Fibroblast of pulmonary artery (primary cell): ENCODE data around the gene DDHD1.
A peak's percentile ranks its signal among the peaks of the same experiment; 100 is the strongest.

Experiments used
- DNase-seq: peaks from one replicate; pipeline ENCODE4 v3.0.0-alpha.2; 2010; ENCODE audit warnings: low read depth
- H3K4me3 ChIP-seq: replicated peaks from 2 replicates; pipeline ENCODE4 v1.5.1; 2011; ENCODE audit warnings: low read depth, mild to moderate bottlenecking, control low read depth, low read length, moderate library complexity
- CTCF ChIP-seq: IDR thresholded peaks from 2 replicates; pipeline ENCODE4 v1.5.1; 2011; ENCODE audit warnings: mild to moderate bottlenecking, control low read depth, low read length, inconsistent platforms; ENCODE audit errors: missing control alignments

DDHD1 gene

GRCh38 chr14:52998376-52999015, 154.6 kb downstream of the DDHD1 start:
- H3K4me3 ChIP-seq: no peak overlapping the region
- no peak for TF ChIP-seq CTCF
- peak; percentile 93 for DNase-seq

GRCh38 chr14:52996493-52996892, 156.6 kb downstream of the DDHD1 start:
- no peak overlapping the region for H3K4me3 ChIP-seq
- DNase-seq: peak; percentile 17
- TF ChIP-seq CTCF: no peak

DNA sequence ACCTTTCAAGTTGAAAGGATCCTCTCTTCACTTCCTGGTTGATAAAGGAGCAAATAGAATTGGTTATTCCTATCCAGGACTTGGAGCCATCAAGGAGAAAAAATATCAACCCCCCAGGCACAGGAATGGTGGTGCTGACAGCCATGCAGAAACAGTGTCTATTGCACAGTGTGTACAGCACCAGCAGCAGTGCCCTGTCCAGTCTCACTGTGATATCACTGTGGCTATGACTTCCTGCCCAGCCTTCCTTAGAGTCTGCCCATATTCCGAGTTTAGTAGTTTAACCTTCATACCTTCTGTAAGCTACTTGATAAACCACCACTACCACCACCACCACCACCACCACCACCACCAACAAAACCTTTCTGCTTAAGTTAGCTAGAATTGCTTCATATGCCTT, 157.1 kb downstream of the DDHD1 start:
- no peak for DNase-seq
- no peak overlapping the region for H3K4me3 ChIP-seq
- no peak for TF ChIP-seq CTCF

GRCh38 chr14:52992236-52992870, 160.8 kb downstream of the DDHD1 start:
- peak; percentile 59 for DNase-seq
- no peak overlapping the region for H3K4me3 ChIP-seq
- no peak for TF ChIP-seq CTCF

DNA sequence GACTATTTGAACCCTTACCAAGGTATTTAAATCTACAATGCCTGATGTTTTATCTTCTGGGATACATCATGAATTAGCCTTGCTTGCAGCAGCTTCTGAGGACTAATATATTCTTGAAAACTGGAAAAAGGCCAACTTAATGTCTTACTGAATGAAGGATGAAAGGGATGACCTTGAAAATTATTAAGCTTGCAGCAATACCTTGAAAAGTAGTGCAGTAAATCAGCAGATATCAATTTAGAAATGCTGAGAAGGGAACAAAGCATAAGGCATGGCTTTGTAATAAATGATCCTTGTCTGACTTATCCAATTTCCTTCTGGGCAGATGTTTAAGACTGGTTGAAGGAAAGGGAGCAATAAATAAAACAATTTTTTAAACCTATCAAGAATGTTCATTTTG, 165.0 kb downstream of the DDHD1 start:
- H3K4me3 ChIP-seq: no peak overlapping the region
- no peak for TF ChIP-seq CTCF
- no peak for DNase-seq

- no peak for DNase-seq
- H3K4me3 ChIP-seq: no peak overlapping the region
- no peak for TF ChIP-seq CTCF
These were observed 165.6 kb downstream of the DDHD1 start for GRCh38 chr14:52987514-52987913.

DNA sequence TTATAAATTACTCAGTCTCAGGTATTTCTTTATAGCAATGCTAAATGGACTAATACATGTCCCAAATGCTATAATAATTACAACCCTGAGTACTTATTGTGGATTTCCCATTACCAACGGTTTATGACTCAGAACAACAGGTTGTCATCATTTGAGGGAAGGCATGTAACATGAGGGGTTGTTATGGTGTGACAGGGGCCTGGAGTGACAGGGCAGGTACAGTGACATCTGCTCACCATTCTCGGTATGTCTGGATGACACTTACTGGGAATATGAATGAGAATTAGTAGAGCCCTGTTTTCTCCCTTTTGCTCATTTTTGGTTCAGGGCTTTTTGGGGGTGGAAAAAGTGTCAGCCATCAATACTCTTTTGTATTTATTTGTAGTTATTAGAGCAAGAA, 166.1 kb downstream of the DDHD1 start:
- H3K4me3 ChIP-seq: no peak overlapping the region
- TF ChIP-seq CTCF: no peak
- DNase-seq: no peak
